H4 (cell line): Measurements from ENCODE around the gene CGN. TPM values are rescaled to one million over a fixed set of nuclear protein-coding genes. Genes with fewer than 3 reads are reported as not detected.
A peak's percentile ranks its signal among the peaks of the same experiment; 100 is the strongest.

Experiments used
- DNase-seq: peaks from one replicate; pipeline ENCODE4 v3.0.0-alpha.2; 2015; ENCODE audit warnings: low spot score
- total RNA-seq: library from RNA; depleted of rRNA; stranded (reverse); fragments of >200 nt; shearing (Covaris generic); gene quantifications from 2 replicates; pipeline ENCODE4 v1.2.3, GENCODE V29; 2014; rRNA removed

Gene CGN
- total RNA-seq = 0.31 and 1.8 TPM in 2 replicates

GRCh38 chr1:151510957-151511635 lies at the start of gene CGN:
Gene CGN (plus strand): TSS chr1:151511387. CDS start chr1:151518520, 7,133 bp downstream.
- peak; percentile 76 for DNase-seq

DNA sequence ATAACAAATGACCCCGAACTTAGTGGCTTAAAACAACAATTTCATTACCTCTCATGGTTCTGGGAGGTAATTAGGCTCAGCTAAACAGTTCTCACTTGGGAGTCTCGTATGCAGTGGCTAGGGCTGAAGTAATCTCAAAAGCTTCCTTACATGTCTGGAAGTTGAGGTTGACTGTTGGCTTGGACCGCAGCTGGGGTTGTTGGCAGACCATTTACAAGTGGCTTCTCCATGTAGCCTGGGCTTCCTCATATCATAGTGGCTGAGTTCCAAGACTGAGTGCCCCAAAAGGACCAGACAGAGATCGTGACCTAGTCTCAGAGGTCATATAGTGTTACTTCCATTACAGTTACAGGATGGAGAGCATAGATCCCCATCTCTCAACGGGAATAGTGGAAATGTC lies 49.5 kb upstream of the CGN start:
- DNase-seq = no peak

- DNase-seq = no peak
Measured at GRCh38 chr1:151465026-151465425, 46.2 kb upstream of the CGN start.

DNA sequence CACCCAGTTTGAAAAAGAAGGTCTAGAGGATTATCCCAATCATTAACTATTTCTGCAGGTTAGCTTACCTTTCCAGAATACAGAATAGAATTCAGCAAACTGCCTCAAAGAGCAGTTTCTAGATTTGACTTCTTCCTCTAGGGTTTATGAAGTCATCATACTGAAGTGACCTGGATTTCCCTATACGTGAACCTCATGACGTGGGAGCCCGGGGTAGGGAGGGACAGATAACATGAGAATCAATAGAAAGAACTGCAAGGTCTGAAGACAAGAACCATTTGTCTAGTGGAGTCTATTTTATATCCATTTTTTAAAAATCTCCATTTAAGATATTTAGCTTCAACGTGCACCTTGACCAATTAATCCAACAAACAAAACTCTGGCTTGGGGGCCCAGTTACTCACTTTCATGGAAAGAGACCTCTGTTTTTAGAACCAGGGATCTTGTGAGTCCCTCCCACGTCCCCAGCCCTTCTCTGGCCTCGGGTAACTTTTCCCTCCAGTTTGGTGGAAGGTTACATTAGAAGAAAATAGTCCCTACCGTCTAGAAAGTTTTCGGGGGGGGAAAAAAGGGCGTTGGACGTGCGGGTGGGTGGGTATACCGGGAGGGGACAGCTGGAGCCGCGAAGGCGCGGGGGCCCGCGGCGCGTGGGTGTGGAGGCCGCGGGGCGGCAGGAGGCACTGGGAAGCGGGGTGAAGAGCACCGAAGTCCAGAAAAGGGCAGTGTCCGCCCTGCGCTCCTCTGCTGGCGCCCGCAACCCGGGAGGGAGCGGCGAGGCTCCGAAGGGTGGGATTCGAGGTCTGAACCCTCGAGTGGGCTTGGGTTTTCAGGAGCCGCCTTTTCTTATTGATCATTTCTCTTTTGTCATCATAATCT lies 38.1 kb upstream of the CGN start:
- DNase-seq = no peak

DNA sequence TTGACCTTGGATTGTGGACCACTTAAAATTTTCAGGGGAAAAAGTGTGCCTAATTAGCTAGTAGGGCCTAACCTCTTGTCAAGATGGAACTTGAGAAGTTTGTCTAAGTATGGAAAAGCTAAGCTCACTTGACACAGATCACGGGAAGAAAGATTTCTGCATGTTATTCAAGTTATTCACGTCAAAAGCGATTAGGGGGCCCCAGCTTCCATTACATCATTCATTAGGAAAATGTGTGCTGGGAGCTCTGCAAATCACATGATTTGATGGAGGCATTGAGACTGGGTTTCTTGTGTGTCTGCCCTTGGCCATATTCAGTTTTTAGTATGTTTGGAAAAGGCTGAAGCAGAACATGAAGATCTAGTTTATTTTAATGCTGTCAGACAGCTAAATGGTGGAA lies 36.4 kb upstream of the CGN start:
- DNase-seq = no peak

DNA sequence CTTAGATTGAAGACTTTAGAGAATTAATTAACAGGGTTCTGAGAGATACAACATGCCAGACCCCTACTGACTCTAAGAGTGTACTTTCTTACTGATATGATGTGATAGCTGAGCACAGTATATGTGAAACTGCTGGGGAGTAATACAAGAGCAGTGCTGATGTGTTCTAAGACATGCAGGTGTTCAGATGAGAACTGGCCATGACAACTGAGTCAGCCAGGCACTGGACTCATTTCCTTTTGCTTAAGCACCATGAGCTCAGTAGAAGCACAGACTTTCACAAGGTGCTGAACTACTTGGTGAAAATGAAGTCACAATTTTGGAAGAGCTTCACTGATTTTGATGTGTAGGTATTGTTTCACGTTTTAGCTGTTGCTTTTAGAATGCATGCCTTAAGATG lies 36.0 kb upstream of the CGN start:
- no peak for DNase-seq

DNA sequence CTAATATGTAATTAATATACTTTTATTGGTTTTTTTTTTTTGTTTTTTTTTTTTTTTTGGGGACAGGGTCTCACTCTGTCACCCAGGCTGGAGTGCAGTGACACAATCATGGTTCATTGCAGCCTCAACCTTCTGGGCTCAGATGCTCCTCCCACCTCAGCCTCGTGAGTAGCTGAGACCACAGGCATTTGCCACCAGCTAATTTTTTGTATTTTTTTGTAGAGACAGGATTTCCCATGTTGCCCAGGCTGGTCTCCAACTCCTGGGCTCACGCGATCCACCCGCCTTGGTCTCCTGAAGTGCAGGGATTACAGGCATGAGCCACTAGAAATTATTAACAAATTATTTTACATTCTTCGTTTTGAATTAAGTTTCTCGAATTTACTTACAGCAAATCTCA lies 35.1 kb upstream of the CGN start:
- DNase-seq = peak; percentile 49

DNA sequence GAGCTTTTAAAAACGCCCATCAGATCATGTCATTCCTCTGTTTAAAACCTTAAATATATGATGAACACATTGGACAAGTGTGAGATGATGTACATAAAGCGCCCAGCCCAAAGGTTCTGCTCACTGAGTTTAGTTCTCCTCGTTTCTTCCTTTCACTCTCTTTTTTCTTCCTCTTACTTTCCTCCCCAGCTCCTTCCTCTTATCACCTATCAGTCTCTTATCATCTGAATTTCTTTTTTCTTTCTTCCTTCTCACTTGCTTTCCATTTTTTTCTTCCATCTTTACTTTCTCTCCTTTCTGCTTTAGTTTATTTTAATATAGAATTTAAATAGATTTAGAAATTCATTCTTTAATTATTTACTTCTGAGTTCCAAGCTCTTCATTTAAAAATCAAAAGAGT lies 34.1 kb upstream of the CGN start:
- DNase-seq = no peak

GRCh38 chr1:151478140-151478812 lies 32.9 kb upstream of the CGN start:
- DNase-seq = no peak

DNA sequence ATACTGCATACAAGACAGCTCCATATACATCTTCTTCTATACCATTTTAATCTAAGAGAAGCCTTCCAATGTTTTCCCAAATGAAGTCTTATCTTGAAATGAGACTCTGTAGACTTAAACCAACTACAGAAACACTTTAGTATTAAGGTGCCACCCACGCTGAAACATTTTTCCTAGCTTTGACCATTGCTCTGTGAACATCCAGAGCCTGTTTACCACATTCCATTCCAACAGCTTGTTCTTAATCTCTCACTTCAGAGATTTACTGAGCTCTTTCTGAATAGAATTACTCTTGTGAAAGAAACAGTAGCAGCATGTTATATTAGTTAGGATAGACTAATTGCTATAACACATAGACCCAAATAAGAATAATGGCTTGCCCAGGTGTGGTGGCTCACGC lies 32.3 kb upstream of the CGN start:
- no peak for DNase-seq

DNA sequence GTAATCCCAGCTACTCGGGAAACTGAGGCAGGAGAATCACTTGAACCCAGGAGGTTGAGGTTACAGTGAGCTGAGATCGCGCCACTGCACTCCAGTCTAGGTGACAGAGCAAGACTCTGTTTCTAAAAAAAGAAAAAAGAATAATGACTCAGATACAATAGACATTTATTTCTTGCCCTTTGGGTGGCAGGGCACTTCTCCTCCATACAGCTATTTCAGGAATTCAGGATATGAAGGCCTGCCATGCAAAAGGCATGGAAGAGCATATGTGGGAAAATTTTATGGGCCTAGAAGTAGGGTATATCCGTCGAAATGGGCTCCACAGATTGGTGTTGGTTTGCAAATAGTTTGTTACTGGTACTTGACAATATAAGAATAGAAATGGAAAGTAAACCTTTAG lies 31.7 kb upstream of the CGN start:
- DNase-seq = no peak

- DNase-seq = no peak
Measured at GRCh38 chr1:151482017-151482416, 29.2 kb upstream of the CGN start.

DNA sequence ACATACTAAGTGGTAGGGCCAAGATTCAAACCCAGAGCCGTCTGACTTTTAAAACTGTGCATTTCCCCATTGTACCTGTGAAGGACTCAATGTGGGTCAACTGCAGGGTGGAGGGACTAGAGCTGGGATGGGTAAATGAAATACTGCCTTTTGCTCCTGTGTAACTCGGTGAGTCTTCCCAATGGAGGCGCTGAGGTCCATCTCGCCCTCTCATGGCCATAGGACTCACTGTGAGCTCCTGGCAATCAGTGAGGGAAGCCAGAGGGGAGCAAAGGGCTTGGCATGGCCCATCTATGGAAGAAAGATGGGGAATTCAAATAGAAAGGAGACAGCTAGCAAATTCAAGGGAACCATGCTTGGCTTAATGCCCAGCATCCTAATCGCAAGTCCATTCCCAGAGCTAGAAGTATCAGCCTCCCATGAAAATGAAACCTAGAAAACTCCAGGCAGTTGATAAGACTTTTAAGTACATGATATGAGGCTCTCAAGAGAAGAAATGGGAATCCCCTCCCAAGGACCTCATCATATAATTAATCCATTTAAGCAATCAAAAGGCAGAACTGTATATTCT lies 25.4 kb upstream of the CGN start:
- no peak for DNase-seq

GRCh38 chr1:151486557-151486956 lies 24.6 kb upstream of the CGN start:
- no peak for DNase-seq

DNA sequence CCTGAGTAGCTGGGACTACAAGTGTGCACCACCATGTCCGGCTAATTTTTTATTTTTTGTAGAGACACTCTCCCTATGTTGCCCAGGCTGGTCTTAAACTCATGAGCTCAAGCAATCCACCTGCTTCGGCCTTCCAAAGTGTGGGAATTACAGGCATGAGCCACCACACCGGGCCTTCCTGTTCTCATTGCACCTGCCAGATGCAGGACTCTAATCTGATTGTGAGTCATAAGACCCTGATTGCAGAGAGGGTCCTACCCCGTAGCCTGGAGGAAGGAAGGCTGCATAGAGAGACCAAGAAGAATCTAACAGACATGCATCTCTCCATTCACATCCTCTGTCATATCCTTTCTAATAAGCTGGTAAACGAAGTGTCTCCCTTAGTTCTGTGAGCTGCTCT lies 19.5 kb upstream of the CGN start:
- DNase-seq = no peak

DNA sequence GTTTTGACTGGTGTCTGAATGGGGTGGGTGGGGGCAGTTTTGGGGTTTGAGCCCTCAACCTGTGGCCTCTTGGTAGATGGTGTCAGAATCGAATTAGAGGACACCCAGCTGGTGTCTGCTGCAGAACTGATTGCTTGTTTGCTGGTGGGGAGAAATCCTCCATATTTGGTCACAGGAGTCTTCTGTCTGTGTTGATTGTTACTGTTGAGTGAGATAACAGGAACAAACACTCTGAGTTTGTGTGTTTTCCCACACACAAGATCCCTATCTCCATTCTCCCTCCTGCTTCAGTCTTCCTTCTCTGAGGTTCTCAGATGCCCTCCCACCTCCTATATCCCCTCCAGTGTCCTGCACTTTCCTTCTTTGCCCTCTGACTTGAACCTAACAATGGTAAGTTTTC lies 19.1 kb upstream of the CGN start:
- DNase-seq = no peak

- no peak for DNase-seq
Measured at GRCh38 chr1:151493042-151493441, 18.1 kb upstream of the CGN start.

DNA sequence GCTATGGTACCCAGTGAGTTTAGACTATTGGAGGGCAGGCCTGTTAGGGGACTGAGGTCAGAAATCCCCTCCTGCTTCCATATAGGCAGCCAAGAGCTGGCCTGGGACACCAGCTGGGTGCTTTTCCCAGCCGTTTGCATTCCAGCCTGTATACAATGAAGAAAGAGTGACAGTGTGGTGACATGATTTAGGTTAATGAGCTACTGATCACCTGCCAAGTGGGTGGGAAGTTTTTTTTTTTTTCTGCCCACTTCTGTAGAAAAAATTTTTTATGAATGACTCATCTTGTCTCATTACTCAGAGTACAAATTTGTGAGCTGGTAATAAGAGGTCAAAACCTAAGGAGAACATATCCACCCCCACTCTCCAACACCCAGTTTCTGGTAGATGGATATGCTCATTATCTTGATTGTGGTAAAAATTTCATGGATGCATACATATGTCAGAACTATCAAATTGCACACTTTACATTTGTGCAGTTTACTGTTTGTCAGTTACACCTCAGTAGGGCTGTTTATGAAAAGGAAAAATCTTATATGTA lies 16.4 kb upstream of the CGN start:
- peak; percentile 49 for DNase-seq

GRCh38 chr1:151495316-151495715 lies 15.9 kb upstream of the CGN start:
- DNase-seq = no peak

DNA sequence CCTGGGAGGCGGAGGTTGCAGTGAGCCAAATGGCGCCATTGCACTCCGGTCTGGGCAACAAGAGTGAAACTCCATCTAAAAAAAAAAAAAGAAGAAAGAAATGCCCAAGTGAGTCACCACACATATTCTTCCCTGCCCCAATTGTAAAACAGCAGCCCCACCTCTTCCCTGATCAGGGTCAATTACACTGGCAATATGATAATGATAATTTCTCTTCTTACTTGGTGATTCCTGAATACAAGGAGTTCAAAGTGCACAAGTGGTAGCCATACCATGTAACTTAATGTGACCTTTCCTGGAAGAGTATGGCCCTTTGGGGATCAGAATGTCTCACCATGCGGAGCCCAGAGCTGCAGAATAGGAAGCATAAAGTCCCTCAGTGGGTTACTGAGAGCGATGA lies 11.8 kb upstream of the CGN start:
- DNase-seq = no peak

DNA sequence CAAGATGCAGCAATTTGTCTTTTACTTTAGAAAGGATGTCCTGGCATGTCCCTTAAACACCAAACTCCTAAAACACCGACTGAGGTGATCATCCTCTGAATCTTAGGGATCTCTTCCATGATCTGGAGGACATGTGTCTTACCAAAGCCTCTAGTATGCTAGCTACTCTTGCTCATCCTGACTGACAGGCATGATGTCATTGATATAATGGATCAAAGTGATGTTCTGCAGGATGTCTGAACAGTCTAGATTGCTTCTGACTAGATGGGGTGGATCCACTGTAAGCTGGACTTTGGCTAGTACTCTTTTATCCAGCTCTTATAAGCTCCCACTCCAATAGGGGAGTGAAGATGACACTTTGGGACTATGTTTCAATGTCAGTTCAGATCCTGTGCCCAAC lies 11.3 kb upstream of the CGN start:
- DNase-seq = no peak

DNA sequence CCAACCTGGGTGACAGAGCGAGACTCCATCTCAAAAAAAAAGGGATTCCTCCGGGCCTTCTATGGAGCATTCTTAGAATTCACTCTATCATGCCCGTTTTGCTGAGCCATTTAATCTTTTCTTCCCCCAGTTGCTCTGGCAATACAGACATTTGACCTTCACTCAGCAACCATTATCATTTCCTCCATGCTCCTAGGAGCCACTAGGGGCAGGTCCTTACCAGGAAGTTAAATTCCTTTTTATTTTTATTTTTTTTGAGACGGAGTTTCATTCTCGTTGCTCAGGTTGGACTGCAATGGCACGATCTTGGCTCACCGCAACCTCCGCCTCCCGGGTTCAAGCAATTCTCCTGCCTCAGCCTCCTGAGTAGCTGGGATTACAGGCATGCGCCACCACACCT lies 9.7 kb upstream of the CGN start:
- DNase-seq = no peak
